HepG2 (cell line): Measurements from ENCODE around the gene GALNT1. TPM values are rescaled to one million over a fixed set of nuclear protein-coding genes. Genes with fewer than 3 reads are reported as not detected.

ENCODE experiments used
- ATAC-seq: fragments of 200-7000 bp; cut with Tn5 transposase; 3 replicates; pipeline ENCODE4 v1.9.1; 2020; ENCODE audit warnings: mild to moderate bottlenecking, moderate library complexity
- BruUV-seq: library from RNA; stranded (reverse); fragments of 400-500 nt; replicated peaks from 2 replicates; lab custom pipeline; 2021; lab: Mats Ljungman, UMichigan
- CTCF ChIA-PET: fragments of 300-600 bp; formaldehyde crosslinking; extraction: SDS; loops from one replicate; lab custom pipeline; 2021; ENCODE audit warnings: low total read pairs, inconsistent platforms, low intra/inter-chr PET ratio; lab: Yijun Ruan, JAX
- POLR2A ChIA-PET: fragments of 350-600 bp; sonication (Branson Sonifier 250); formaldehyde crosslinking; loops from one replicate; lab custom pipeline; 2020; ENCODE audit warnings: antibody characterized with exemption, inconsistent platforms; lab: Yijun Ruan, JAX
- DNase-seq: peaks from one replicate; pipeline ENCODE4 v3.0.0-alpha.2; 2015; ENCODE audit warnings: low spot score
- FAIRE-seq: peaks from 3 replicates; lab custom pipeline; 2011; peaks lifted over from hg19 to GRCh38; lab: Jason Lieb, UNC
- H2AFZ ChIP-seq: one replicate; pipeline ENCODE4 v1.6.1; 2011; ENCODE audit warnings: low read length, inconsistent platforms
- H3K27ac ChIP-seq: fragments of 300-600 bp; 3 replicates; pipeline ENCODE4 v1.8.0; 2011; ENCODE audit warnings: mixed run types, mild to moderate bottlenecking, mixed read lengths, low read length, inconsistent platforms; ENCODE audit not compliant: insufficient read depth; ENCODE audit errors: extremely low read length
- H3K27me3 ChIP-seq, 2 experiments: fragments of 200-600 bp in 1 of 2; 2 replicates in 1 of 2; 3 replicates in 1 of 2; pipeline versions ENCODE4 v1.6.0 to v1.8.0; 2011; ENCODE audit warnings: low read length in 2 of 2, mild to moderate bottlenecking in 2 of 2, moderate library complexity in 2 of 2, inconsistent platforms in 1 of 2; ENCODE audit not compliant: insufficient read depth in 2 of 2, control insufficient read depth in 1 of 2
- H3K36me3 ChIP-seq, 2 experiments: fragments of 200-600 bp in 1 of 2; replicated peaks in 1 of 2; 2 replicates in 1 of 2; 3 replicates in 1 of 2; pipeline versions ENCODE4 v1.5.1 to v1.8.0; 2011; ENCODE audit warnings: low read length in 2 of 2, inconsistent platforms in 1 of 2; ENCODE audit not compliant: insufficient read depth in 2 of 2, control insufficient read depth in 1 of 2
- H3K4me1 ChIP-seq: 2 replicates; pipeline ENCODE4 v1.5.1; 2012; ENCODE audit warnings: low read length, inconsistent platforms; ENCODE audit not compliant: insufficient read depth
- H3K4me2 ChIP-seq: 2 replicates; pipeline ENCODE4 v1.6.0; 2011; ENCODE audit warnings: low read depth, low read length, inconsistent platforms
- H3K4me3 ChIP-seq, 3 experiments: fragments of 200-600 bp in 1 of 3; sonication (generic), shearing (Covaris generic) in 1 of 3; replicated peaks in 1 of 3; 2 replicates each; pipeline ENCODE4 v1.5.1; 2011 to 2016; ENCODE audit warnings: low read length in 3 of 3, inconsistent platforms in 2 of 3, low read depth in 2 of 3, mild to moderate bottlenecking in 2 of 3, control low read depth in 1 of 3, mixed read lengths in 1 of 3; ENCODE audit not compliant: insufficient read depth in 1 of 3
- H3K79me2 ChIP-seq: one replicate; pipeline ENCODE4 v1.6.1; 2011; ENCODE audit warnings: low read length, inconsistent platforms; ENCODE audit not compliant: insufficient read depth
- H3K9ac ChIP-seq: 2 replicates; pipeline ENCODE4 v1.6.0; 2011; ENCODE audit warnings: mild to moderate bottlenecking, low read depth, low read length, inconsistent platforms; ENCODE audit not compliant: insufficient read depth
- H3K9me3 ChIP-seq: 2 replicates; pipeline ENCODE4 v1.5.1; 2012; ENCODE audit warnings: mild to moderate bottlenecking, low read length
- H4K20me1 ChIP-seq: 2 replicates; pipeline ENCODE4 v1.6.0; 2011; ENCODE audit warnings: inconsistent platforms, mild to moderate bottlenecking, low read length, moderate library complexity; ENCODE audit not compliant: insufficient read depth
- IRF1 ChIP-seq: sonication (generic); formaldehyde crosslinking; IDR thresholded peaks from 2 replicates; pipeline ENCODE4 v1.4.0; 2020; ENCODE audit warnings: low read depth, mild to moderate bottlenecking, missing genetic modification reagents
- MIXL1 ChIP-seq: IDR thresholded peaks from 2 replicates; pipeline ENCODE4 v1.6.1; 2016
- SMAD3 ChIP-seq: sonication (generic); formaldehyde crosslinking; IDR thresholded peaks from 2 replicates; pipeline ENCODE4 v1.4.0; 2020; ENCODE audit warnings: missing genetic modification reagents
- TAF1 ChIP-seq: sonication (generic); formaldehyde crosslinking; IDR thresholded peaks from 2 replicates; pipeline ENCODE4 v1.4.0; 2020; ENCODE audit warnings: missing genetic modification reagents
- ZC3H4 ChIP-seq: sonication (generic); formaldehyde crosslinking; IDR thresholded peaks from 2 replicates; pipeline ENCODE4 v1.4.0; 2020; ENCODE audit warnings: missing genetic modification reagents, borderline replicate concordance
- ZNF432 ChIP-seq: sonication (generic); formaldehyde crosslinking; IDR thresholded peaks from 2 replicates; pipeline ENCODE4 v1.5.0; 2020; ENCODE audit warnings: missing genetic modification reagents, mild to moderate bottlenecking, borderline replicate concordance
- ZNF644 ChIP-seq: IDR thresholded peaks from 2 replicates; pipeline ENCODE4 v1.6.1; 2016; ENCODE audit warnings: low read depth
- WGBS: methylation state at CpG from one replicate; pipeline ENCODE4 v1.1.6; 2017; ENCODE audit warnings: low lambda C conversion rate; 5-methylcytosine and 5-hydroxymethylcytosine counted together
- in situ Hi-C: cut with HindIII; loops from 2 replicates; pipeline ENCODE4 v1.10.0; 2017; ENCODE audit warnings: low pct_unique_long_range_greater_than_20kb; ENCODE audit not compliant: extremely low pct_ligation_motif_present
- intact Hi-C: fragments of 100-400 bp; cut with micrococcal nuclease; formaldehyde crosslinking; loops from one replicate; pipeline ENCODE4 v1.10.0; 2022; ENCODE audit not compliant: unreplicated experiment
- polyA plus RNA-seq, 8 experiments: library from polyadenylated mRNA; depleted of rRNA in 3 of 8; stranded (reverse) in 7 of 8; unstranded in 1 of 8; fragments of >200 nt; fragmentation: Illumina TruSeq in 4 of 8; extraction: Trizol in 4 of 8; gene quantifications; 2 replicates each; pipeline versions ENCODE4 v1.2.1 to v1.2.3, GENCODE V29; 2011 to 2016; ENCODE audit warnings: low read depth in 4 of 8, missing spikeins in 1 of 8, mixed read lengths in 1 of 8; ENCODE audit not compliant: insufficient read depth in 1 of 8
- total RNA-seq, 5 experiments: library from RNA; depleted of rRNA; stranded (reverse); fragments of >200 nt; fragmentation: Illumina TruSeq; extraction: Trizol; gene quantifications; 2 replicates each; pipeline ENCODE4 v1.2.3, GENCODE V29; 2016; ENCODE audit warnings: low read depth in 1 of 5

The GALNT1 gene
- total and polyA plus RNA-seq, 2 of the 13 experiments (the other 11 are each of a cell fraction or from before 2014, with no cell fraction given): 41.1 to 100 TPM

- POLR2A ChIA-PET: interaction anchor here (0.8 kb wide), 1 partner anchor 16 kb away, joined by 3 read pairs; no protein-coding TSS in a partner anchor
- CTCF ChIA-PET: no interaction called here
Measured at GRCh38 chr18:35731701-35732100, 150.2 kb downstream of the GALNT1 start.

GRCh38 chr18:35732162-35732561, 150.6 kb downstream of the GALNT1 start:
- Histone ChIP-seq H3K79me2 (no peaks in the 10 kb centered on the region), H3K9me3 (no peaks in the 10 kb centered on the region), H3K27me3 (peaks cover 2 to 6% of the 10 kb centered on the region in 2 experiments; a peak in 3 of 5 replicates), H4K20me1 (no peaks in the 10 kb centered on the region), H2AFZ (no peak overlapping the region), H3K4me3 (no peak overlapping the region), H3K4me1 (peaks cover 38% of the 10 kb centered on the region), H3K27ac (no peak overlapping the region), H3K9ac (no peak overlapping the region)
- ATAC-seq: no peak
- in situ Hi-C loops (no loop called here), intact Hi-C loops (no loop called here)
- no peak for DNase-seq
- POLR2A ChIA-PET: no interaction called here
- CTCF ChIA-PET: no interaction called here
- FAIRE-seq: no peak
- 100% methylated on average over 1 of the region's 1 CpG for WGBS
- TF ChIP-seq SMAD3 (CRISPR knock-in tag): no peak
- TF ChIP-seq ZC3H4 (CRISPR knock-in tag): no peak
- TF ChIP-seq, all 625 proteins: peak for 0
- Histone ChIP-seq H3K4me2 (no peak overlapping the region), H3K36me3 (no peaks in the 10 kb centered on the region)
- no TSS peak for BruUV-seq

More at GRCh38 chr18:35731701-35732100, 150.2 kb downstream of the GALNT1 start:
- H3K27ac ChIP-seq: no peak overlapping the region
- H3K27me3 ChIP-seq: peaks cover 1 to 2% of the 10 kb centered on the region in 2 experiments; a peak in 3 of 5 replicates
- H3K4me2 ChIP-seq: no peak overlapping the region
- H3K9ac ChIP-seq: no peak overlapping the region
- no peaks in the 10 kb centered on the region for H3K79me2 ChIP-seq
- intact Hi-C loops (no loop called here), in situ Hi-C loops (no loop called here)
- H3K4me3 ChIP-seq: no peak overlapping the region
- peaks cover 38% of the 10 kb centered on the region for H3K4me1 ChIP-seq
- BruUV-seq: no TSS peak
- FAIRE-seq: no peak
- no peaks in the 10 kb centered on the region for H4K20me1 ChIP-seq
- H3K9me3 ChIP-seq: no peaks in the 10 kb centered on the region
- no peak for DNase-seq
- ATAC-seq: no peak
- no peaks in the 10 kb centered on the region for H3K36me3 ChIP-seq
- H2AFZ ChIP-seq: no peak overlapping the region
- TF ChIP-seq ZNF432 (no peak), MIXL1 (CRISPR knock-in tag) (no peak), IRF1 (CRISPR knock-in tag) (no peak), TAF1 (CRISPR knock-in tag) (no peak), ZNF644 (CRISPR knock-in tag) (no peak)
